ENCODE measurements around the gene SMYD3.

Gene SMYD3

GRCh38 chr1:246189126-246189525 is 318.0 kb downstream of the SMYD3 start:
- TF ChIP-seq, protein P1, sequence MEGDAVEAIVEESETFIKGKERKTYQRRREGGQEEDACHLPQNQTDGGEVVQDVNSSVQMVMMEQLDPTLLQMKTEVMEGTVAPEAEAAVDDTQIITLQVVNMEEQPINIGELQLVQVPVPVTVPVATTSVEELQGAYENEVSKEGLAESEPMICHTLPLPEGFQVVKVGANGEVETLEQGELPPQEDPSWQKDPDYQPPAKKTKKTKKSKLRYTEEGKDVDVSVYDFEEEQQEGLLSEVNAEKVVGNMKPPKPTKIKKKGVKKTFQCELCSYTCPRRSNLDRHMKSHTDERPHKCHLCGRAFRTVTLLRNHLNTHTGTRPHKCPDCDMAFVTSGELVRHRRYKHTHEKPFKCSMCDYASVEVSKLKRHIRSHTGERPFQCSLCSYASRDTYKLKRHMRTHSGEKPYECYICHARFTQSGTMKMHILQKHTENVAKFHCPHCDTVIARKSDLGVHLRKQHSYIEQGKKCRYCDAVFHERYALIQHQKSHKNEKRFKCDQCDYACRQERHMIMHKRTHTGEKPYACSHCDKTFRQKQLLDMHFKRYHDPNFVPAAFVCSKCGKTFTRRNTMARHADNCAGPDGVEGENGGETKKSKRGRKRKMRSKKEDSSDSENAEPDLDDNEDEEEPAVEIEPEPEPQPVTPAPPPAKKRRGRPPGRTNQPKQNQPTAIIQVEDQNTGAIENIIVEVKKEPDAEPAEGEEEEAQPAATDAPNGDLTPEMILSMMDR (IDR thresholded peaks at IDR 0.05; ENCODE audit: control insufficient read depth, insufficient read depth, low read depth, low read length, missing control alignments) = no peak
- no peak overlapping the region for H3K4me3 ChIP-seq (ENCODE audit: control insufficient read depth, low read depth, low read length)
- no peak for DNase-seq (ENCODE audit: low read depth)

DNA sequence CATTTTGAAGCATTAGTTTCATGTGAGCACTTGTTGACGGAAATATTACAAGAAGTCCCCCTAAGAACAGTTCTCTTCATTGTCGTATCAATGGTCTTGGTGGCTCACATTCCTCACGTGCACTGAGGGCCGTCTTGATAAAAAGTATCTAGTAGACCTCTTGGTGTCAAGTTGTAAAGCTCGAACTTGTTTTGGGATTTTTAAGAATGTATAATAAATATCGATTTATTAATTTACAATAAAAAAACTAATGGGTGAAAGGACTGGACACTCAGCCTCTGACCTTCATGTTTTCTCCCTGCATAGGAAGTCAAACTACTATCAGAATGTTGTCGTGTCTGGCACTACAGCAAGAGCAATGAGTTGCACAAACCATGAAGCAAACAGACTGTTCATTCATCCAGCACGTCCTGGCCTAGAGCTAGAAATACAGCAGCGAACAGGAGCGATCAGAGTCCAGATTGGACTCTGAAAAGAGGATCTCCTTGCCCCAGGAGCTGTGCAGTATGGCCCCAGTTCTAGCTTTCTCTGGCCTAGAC is 319.2 kb downstream of the SMYD3 start:
- no peak for DNase-seq (ENCODE audit: low read depth)
- TF ChIP-seq, protein P1 (IDR thresholded peaks at IDR 0.05; ENCODE audit: control insufficient read depth, insufficient read depth, low read depth, low read length, missing control alignments) = no peak
- H3K4me3 ChIP-seq (ENCODE audit: control insufficient read depth, low read depth, low read length) = no peak overlapping the region

- TF ChIP-seq, protein P1 (IDR thresholded peaks at IDR 0.05; ENCODE audit: control insufficient read depth, insufficient read depth, low read depth, low read length, missing control alignments) = no peak
- DNase-seq (ENCODE audit: low read depth) = no peak
- no peak overlapping the region for H3K4me3 ChIP-seq (ENCODE audit: control insufficient read depth, low read depth, low read length)
These were observed 322.6 kb downstream of the SMYD3 start for GRCh38 chr1:246184503-246184902.

- DNase-seq (ENCODE audit: low read depth) = no peak
- TF ChIP-seq, protein P1 (IDR thresholded peaks at IDR 0.05; ENCODE audit: control insufficient read depth, insufficient read depth, low read depth, low read length, missing control alignments) = no peak
- no peak overlapping the region for H3K4me3 ChIP-seq (ENCODE audit: control insufficient read depth, low read depth, low read length)
These were observed 324.8 kb downstream of the SMYD3 start for GRCh38 chr1:246182149-246182851.

GRCh38 chr1:246181241-246181640 is 325.8 kb downstream of the SMYD3 start:
- H3K4me3 ChIP-seq (ENCODE audit: control insufficient read depth, low read depth, low read length) = no peak overlapping the region
- DNase-seq (ENCODE audit: low read depth) = no peak
- TF ChIP-seq, protein P1 (IDR thresholded peaks at IDR 0.05; ENCODE audit: control insufficient read depth, insufficient read depth, low read depth, low read length, missing control alignments) = no peak

- DNase-seq (ENCODE audit: low read depth) = no peak
- no peak overlapping the region for H3K4me3 ChIP-seq (ENCODE audit: control insufficient read depth, low read depth, low read length)
- TF ChIP-seq, protein P1 (IDR thresholded peaks at IDR 0.05; ENCODE audit: control insufficient read depth, insufficient read depth, low read depth, low read length, missing control alignments) = no peak
These were observed 327.7 kb downstream of the SMYD3 start for GRCh38 chr1:246179401-246179800.
